HuH-7 (cell line): ENCODE results near the gene KHNYN.
"Not testable (repeated sequence)": the region's sequence is repeated elsewhere in the genome, so short reads cannot be mapped to it uniquely, and the experiment has no call there.

Source experiments
- DNase-seq: peaks from one replicate; pipeline ENCODE4 v3.0.0; 2011; ENCODE audit warnings: low spot score

KHNYN gene

DNA sequence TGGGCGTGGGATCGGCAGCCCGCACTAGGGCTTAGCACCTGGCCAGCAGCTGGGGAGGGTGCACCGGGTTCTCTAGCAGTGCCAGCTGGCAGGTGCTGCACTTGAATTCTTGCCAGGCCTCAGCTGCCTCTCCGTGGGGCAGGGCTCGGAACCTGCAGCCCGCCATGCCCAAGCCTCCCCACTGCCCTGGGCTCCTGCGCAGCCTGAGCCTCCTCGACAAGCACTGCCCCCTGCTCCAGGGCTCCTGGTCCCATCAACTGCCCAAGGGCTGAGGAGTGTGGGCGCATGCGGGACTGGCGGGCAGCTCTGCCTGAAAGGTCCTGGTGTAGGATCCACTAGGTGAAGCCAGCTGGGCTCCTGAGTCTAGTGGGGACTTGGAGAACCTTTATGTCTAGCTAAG, 43.5 kb downstream of the KHNYN start:
- DNase-seq, result no peak

DNA sequence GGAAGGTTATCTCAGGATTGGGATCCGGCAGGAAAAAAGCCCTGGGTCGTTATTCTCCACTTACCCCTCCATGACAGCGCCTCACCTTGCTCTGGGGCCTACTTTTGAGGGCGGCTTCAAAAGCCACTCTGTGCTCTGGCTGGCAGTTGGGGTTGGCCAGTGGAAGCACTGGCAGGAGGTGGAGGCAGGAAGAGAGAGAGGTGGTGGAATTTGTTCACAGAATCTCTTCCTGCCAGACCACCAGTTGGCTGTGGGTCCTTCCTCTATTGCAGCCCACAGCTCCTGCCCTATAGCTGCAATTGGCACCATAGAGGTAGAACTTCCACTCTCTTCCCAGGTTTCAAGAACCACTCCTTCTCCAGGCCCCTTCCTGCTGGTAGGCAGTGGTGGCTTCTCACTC, 45.5 kb downstream of the KHNYN start:
- no peak for DNase-seq

DNA sequence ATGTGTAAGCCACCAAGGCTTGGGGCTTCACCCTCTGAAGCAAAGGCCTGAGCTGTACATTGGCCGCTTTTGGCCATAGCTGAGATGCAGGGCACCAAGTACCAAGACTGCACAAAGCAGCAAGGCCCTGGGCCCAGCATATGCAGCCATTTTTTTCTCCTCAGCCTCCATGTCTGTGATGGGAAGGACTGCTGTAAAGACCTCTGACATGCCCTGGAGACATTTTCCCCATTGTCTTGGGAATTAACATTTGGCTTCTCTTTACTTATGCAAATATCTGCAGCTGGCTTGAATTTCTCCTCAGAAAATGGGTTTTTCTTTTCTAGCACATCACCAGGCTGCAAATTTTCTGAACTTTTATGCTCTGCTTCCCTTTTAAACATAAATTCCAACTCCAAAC, 50.2 kb downstream of the KHNYN start:
- DNase-seq, result not testable (repeated sequence)

DNA sequence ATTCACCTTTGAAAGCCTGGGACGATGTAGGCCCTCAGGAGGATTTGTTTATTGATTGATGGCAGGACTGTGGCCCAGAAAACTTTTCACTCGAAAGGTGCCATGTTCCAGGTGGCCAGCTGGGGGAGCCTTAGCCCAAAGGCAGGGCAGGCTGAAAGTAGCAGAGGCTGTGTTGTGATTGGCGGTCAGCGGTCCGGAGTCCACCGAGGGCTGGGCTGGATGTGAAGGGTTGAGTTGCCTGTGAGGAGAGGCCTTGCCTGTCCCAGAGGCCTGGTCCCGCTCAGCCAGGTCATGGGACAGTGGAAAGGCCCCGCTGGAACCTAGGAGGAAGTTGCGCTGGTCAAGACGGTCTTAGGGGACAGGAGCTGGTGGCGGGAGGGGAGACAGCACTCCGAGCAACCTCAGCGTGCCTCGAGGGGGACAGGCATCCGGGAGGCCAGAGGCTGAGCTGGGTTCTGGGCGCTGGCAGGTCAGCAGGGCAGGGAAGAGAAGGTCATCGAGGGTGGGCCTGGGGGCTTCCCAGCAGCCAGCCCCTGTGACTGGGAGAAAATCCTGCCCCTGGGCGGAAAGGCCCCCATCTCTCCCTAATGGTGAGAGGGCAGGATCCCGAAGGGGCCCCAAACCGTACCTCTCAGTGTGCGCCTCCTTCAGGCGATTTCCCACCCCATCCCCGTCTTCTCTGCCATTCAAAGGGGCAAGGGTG, 52.0 kb downstream of the KHNYN start:
- DNase-seq, result peak; percentile 93

DNA sequence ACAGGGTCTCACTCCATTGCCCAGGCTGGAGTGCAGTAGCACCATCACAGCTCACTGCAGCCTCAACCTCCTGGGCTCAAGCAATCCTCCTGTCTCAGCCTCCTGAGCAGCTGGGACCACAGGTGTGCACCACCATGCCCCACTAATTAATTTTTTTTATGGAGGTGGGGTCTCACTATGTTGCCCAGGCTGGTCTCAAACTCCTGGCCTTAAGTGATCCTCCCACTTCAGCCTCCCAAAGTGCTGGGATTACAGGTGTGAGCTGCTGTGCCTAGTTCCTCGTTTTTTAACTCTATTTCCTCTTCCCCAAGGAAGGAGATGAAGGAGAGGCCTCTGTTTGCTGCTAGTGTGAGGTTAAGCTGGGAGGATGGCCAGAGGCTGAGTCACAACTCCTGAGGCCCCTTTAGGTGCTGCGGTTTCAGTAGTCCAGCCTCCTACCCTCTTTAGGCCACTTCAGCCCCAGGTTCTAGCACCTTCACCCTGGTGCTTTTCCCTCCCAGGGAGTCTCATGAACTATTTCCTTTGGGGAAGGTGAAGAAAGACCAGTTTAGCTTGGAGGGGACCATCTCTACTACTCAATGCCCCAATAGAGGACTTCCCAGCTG, 53.0 kb downstream of the KHNYN start:
- DNase-seq, result not testable (repeated sequence)

DNA sequence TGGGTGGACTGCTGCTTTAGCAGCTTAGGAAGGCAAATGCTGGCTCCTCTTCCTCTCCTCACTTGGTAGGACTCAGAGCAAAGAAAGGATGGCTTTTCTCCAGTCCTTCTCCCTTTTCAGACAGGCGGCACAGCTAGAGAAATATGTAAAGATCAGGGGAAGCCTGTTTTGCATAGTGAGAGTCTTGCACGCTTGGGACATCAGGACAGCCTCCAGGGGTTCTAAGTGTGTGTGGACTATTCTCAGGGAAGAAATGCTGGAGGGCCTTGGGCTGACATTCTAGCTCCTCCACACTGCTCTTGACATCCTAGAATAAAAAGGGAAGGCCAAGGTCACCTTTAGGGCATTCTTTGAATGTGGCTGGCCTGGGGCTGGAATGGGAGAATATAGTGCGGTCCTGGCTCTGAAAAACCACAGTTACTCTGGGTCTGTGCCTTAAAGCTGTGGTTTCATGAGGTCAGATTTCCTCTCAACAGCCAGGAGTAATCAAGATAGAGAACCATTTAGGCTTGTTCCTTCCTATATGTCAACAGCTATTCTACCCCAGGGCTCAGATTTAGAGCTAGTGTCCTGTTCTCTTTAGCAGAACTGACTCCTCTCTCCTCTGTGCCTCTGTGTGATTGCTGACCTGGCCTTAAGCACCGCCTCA, 54.0 kb downstream of the KHNYN start:
- no peak for DNase-seq
